CD4-positive, alpha-beta memory T cell (primary cell): ENCODE data around the gene HAS3. TPM values are rescaled to one million over a fixed set of nuclear protein-coding genes. Genes with fewer than 3 reads are reported as not detected.
A peak's percentile ranks its signal among the peaks of the same experiment; 100 is the strongest.

Experiments used
- CTCF ChIA-PET: fragments of 350-600 bp; sonication (Branson Sonifier 250); formaldehyde crosslinking; loops from one replicate; lab custom pipeline; 2021; ENCODE audit warnings: inconsistent platforms; ENCODE audit not compliant: partially characterized antibody; lab: Charles Lee
- POLR2A ChIA-PET: fragments of 350-600 bp; sonication (Branson Sonifier 250); formaldehyde crosslinking; loops from one replicate; lab custom pipeline; 2021; ENCODE audit not compliant: partially characterized antibody; lab: Charles Lee
- DNase-seq, 5 donors: peaks; one replicate each; pipeline versions ENCODE4 v3.0.0 to v3.0.0-alpha.2; 2020 to 2022; ENCODE audit warnings: mixed read lengths in 1 of 5
- H3K27ac ChIP-seq: one replicate; pipeline ENCODE4 v1.7.0; 2013; ENCODE audit warnings: low read depth, low read length
- H3K27me3 ChIP-seq: 2 replicates; pipeline ENCODE4 v1.7.0; 2013; ENCODE audit warnings: mild to moderate bottlenecking, low read length, moderate library complexity; ENCODE audit not compliant: insufficient read depth
- H3K36me3 ChIP-seq: 2 replicates; pipeline ENCODE4 v1.7.0; 2013; ENCODE audit warnings: mild to moderate bottlenecking, low read length, moderate library complexity; ENCODE audit not compliant: insufficient read depth
- H3K4me1 ChIP-seq: 2 replicates; pipeline ENCODE4 v1.7.0; 2013; ENCODE audit warnings: mild to moderate bottlenecking, low read length, moderate library complexity; ENCODE audit not compliant: insufficient read depth
- H3K4me3 ChIP-seq, 2 donors: one replicate each; pipeline ENCODE4 v1.7.0; 2013; ENCODE audit warnings: low read length in 2 of 2, mild to moderate bottlenecking in 1 of 2
- H3K9me3 ChIP-seq, 2 donors: one replicate each; pipeline ENCODE4 v1.7.0; 2013; ENCODE audit warnings: low read length in 2 of 2, control low read depth in 1 of 2; ENCODE audit not compliant: control insufficient read depth in 1 of 2
- H3K27ac Mint-ChIP-seq, 7 donors: one replicate each; pipeline ENCODE4 v1.8.0; 2020 to 2021; ENCODE audit warnings: mixed read lengths in 7 of 7, mild to moderate bottlenecking in 6 of 7, inconsistent platforms in 3 of 7, moderate library complexity in 3 of 7
- H3K27me3 Mint-ChIP-seq, 2 donors: one replicate each; pipeline ENCODE4 v1.8.0; 2020 to 2021; ENCODE audit warnings: mixed read lengths in 2 of 2
- H3K36me3 Mint-ChIP-seq, 2 donors: one replicate each; pipeline ENCODE4 v1.8.0; 2020 to 2021; ENCODE audit warnings: mixed read lengths in 2 of 2, inconsistent platforms in 1 of 2, mild to moderate bottlenecking in 1 of 2
- H3K4me1 Mint-ChIP-seq, 4 donors: one replicate each; pipeline ENCODE4 v1.8.0; 2020 to 2021; ENCODE audit warnings: mixed read lengths in 4 of 4, mild to moderate bottlenecking in 1 of 4
- H3K4me3 Mint-ChIP-seq, 8 donors: one replicate each; pipeline ENCODE4 v1.8.0; 2020 to 2021; ENCODE audit warnings: mixed read lengths in 8 of 8, mild to moderate bottlenecking in 7 of 8, moderate library complexity in 6 of 8, inconsistent platforms in 3 of 8
- H3K9me3 Mint-ChIP-seq, 8 donors: one replicate each; pipeline ENCODE4 v1.8.0; 2020 to 2021; ENCODE audit warnings: mixed read lengths in 8 of 8, mild to moderate bottlenecking in 5 of 8, inconsistent platforms in 3 of 8, moderate library complexity in 1 of 8
- intact Hi-C: fragments of 100-400 bp; cut with micrococcal nuclease; formaldehyde crosslinking; loops from one replicate; pipeline ENCODE4 v1.15.1; 2023
- polyA plus RNA-seq, 2 donors: library from polyadenylated mRNA; unstranded; fragments of 300-500 nt; fragmentation: Illumina TruSeq; gene quantifications; one replicate each; pipeline ENCODE4 v1.2.3, GENCODE V29; 2021
- total RNA-seq, 2 experiments: library from RNA; stranded (reverse); gene quantifications; one replicate each; pipeline ENCODE4 v1.2.3, GENCODE V29; 2021

HAS3 gene
- total and polyA plus RNA-seq, 4 experiments from 2014 or later, result 0.07 to 3.3 (median 2.7) TPM; not detected in 1

GRCh38 chr16:69064764-69065313 lies 40.6 kb upstream of the HAS3 start:
- no peak overlapping the region for H3K27ac Mint-ChIP-seq
- ChIA-PET CTCF (no interaction called here), POLR2A (no interaction called here)
- no peaks in the 10 kb centered on the region for H3K4me1 ChIP-seq
- H3K27ac ChIP-seq, result no peak overlapping the region
- H3K9me3 Mint-ChIP-seq, result no peaks in the 10 kb centered on the region
- H3K36me3 ChIP-seq, result no peaks in the 10 kb centered on the region
- H3K4me1 Mint-ChIP-seq, result no peaks in the 10 kb centered on the region
- DNase-seq, result no peak
- H3K27me3 ChIP-seq, result no peaks in the 10 kb centered on the region
- H3K9me3 ChIP-seq, result no peaks in the 10 kb centered on the region
- no peak overlapping the region for H3K4me3 ChIP-seq
- intact Hi-C loops, result no loop called here
- peaks cover 13 to 21% of the 10 kb centered on the region in 2 donors for H3K36me3 Mint-ChIP-seq
- H3K4me3 Mint-ChIP-seq, result no peak overlapping the region
- no peaks in the 10 kb centered on the region for H3K27me3 Mint-ChIP-seq

GRCh38 chr16:69069504-69069903 lies 35.9 kb upstream of the HAS3 start:
- no peak overlapping the region for H3K27ac ChIP-seq
- no peaks in the 10 kb centered on the region for H3K4me1 Mint-ChIP-seq
- no peaks in the 10 kb centered on the region for H3K27me3 Mint-ChIP-seq
- no peak overlapping the region for H3K4me3 ChIP-seq
- ChIA-PET CTCF (no interaction called here), POLR2A (no interaction called here)
- no peak overlapping the region for H3K4me3 Mint-ChIP-seq
- H3K27me3 ChIP-seq, result no peaks in the 10 kb centered on the region
- DNase-seq, result no peak
- H3K9me3 ChIP-seq, result no peaks in the 10 kb centered on the region
- no peaks in the 10 kb centered on the region for H3K4me1 ChIP-seq
- H3K36me3 Mint-ChIP-seq, result peaks cover 5 to 15% of the 10 kb centered on the region in 2 donors
- intact Hi-C loops, result no loop called here
- H3K36me3 ChIP-seq, result no peaks in the 10 kb centered on the region
- no peaks in the 10 kb centered on the region for H3K9me3 Mint-ChIP-seq
- H3K27ac Mint-ChIP-seq, result peak overlapping the region in 2 of 7 donors; percentile 12 to 69

DNA sequence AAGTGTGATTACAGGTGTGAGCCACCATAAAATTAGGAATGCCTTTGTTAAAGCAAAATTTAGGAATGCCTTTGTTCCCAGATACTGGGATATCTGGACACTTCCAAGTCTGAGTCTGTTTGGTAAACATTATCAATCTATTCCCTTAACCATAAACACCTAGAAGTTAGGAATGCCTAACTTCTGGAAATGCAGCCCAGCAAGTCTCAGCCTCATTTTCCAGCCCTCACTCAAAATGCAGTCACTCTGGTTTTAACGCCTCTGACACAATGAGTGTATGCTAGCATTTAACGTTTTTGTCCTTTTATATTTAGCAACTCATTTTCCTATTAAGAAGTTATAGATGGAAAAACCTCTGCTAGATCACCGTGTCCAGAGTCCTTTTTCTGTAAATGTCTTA lies 34.4 kb upstream of the HAS3 start:
- no peak for DNase-seq

DNA sequence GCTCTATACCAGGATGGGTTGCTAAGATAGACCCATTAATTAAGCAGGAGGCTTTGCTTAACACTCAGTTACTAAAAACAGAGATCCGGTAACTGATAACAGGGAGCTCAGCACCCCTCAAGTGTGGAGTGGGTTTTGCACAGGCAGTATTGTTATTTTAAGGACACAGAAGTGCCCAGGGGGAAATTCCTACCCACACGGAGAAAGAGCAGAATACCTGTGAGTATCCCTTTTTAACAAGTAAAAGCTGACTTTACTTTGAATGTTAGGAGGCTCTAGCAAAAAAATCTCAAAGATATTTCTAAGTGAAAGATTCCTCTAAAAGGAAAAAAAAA lies 32.8 kb upstream of the HAS3 start:
- H3K27ac Mint-ChIP-seq, result no peak overlapping the region
- H3K27me3 ChIP-seq, result no peaks in the 10 kb centered on the region
- no peaks in the 10 kb centered on the region for H3K36me3 ChIP-seq
- no peak overlapping the region for H3K27ac ChIP-seq
- POLR2A ChIA-PET, result no interaction called here
- intact Hi-C loops, result no loop called here
- H3K9me3 ChIP-seq, result no peaks in the 10 kb centered on the region
- no peaks in the 10 kb centered on the region for H3K4me1 ChIP-seq
- CTCF ChIA-PET, result interaction anchor here (1.2 kb wide), 1 partner anchor 40 kb away, joined by 3 read pairs; no protein-coding TSS in a partner anchor
- no peak for DNase-seq
- no peaks in the 10 kb centered on the region for H3K4me1 Mint-ChIP-seq
- no peak overlapping the region for H3K4me3 Mint-ChIP-seq
- H3K36me3 Mint-ChIP-seq, result peaks cover 0 to 7% of the 10 kb centered on the region in 2 donors
- no peaks in the 10 kb centered on the region for H3K9me3 Mint-ChIP-seq
- H3K4me3 ChIP-seq, result no peak overlapping the region
- H3K27me3 Mint-ChIP-seq, result no peaks in the 10 kb centered on the region

More for the DNA sequence above, 34.4 kb upstream of the HAS3 start:
- H3K36me3 Mint-ChIP-seq, result peaks cover 1 to 8% of the 10 kb centered on the region in 2 donors
- Histone ChIP-seq H3K27me3 (no peaks in the 10 kb centered on the region), H3K36me3 (no peaks in the 10 kb centered on the region), H3K4me3 (no peak overlapping the region), H3K4me1 (no peaks in the 10 kb centered on the region), H3K27ac (no peak overlapping the region), H3K9me3 (no peaks in the 10 kb centered on the region)
- intact Hi-C loops, result no loop called here
- H3K27me3 Mint-ChIP-seq, result no peaks in the 10 kb centered on the region
- CTCF ChIA-PET, result no interaction called here
- no peaks in the 10 kb centered on the region for H3K9me3 Mint-ChIP-seq
- POLR2A ChIA-PET, result no interaction called here
- no peak overlapping the region for H3K27ac Mint-ChIP-seq
- H3K4me3 Mint-ChIP-seq, result no peak overlapping the region
- no peaks in the 10 kb centered on the region for H3K4me1 Mint-ChIP-seq

GRCh38 chr16:69073181-69073702 lies 32.2 kb upstream of the HAS3 start:
- H3K4me3 ChIP-seq, result no peak overlapping the region
- ChIA-PET CTCF (no interaction called here), POLR2A (no interaction called here)
- Mint-ChIP-seq H3K9me3 (no peaks in the 10 kb centered on the region), H3K27ac (peak overlapping the region in 2 of 7 donors; percentile 41 to 60), H3K4me1 (no peaks in the 10 kb centered on the region), H3K36me3 (peaks cover 0 to 7% of the 10 kb centered on the region in 2 donors), H3K27me3 (no peaks in the 10 kb centered on the region), H3K4me3 (no peak overlapping the region)
- intact Hi-C loops, result no loop called here
- H3K27ac ChIP-seq, result no peak overlapping the region
- DNase-seq, result no peak
- H3K4me1 ChIP-seq, result no peaks in the 10 kb centered on the region
- H3K27me3 ChIP-seq, result no peaks in the 10 kb centered on the region
- H3K9me3 ChIP-seq, result no peaks in the 10 kb centered on the region
- H3K36me3 ChIP-seq, result no peaks in the 10 kb centered on the region

GRCh38 chr16:69077251-69077650 lies 28.2 kb upstream of the HAS3 start:
- no peaks in the 10 kb centered on the region for H3K4me1 ChIP-seq
- H3K36me3 ChIP-seq, result no peaks in the 10 kb centered on the region
- H3K4me1 Mint-ChIP-seq, result peaks cover 0 to 4% (median under 1%) of the 10 kb centered on the region in 4 donors
- no peak overlapping the region for H3K4me3 Mint-ChIP-seq
- CTCF ChIA-PET, result interaction anchor here (0.7 kb wide), 1 partner anchor 176 kb away, joined by 3 read pairs; no protein-coding TSS in a partner anchor
- no peak overlapping the region for H3K27ac Mint-ChIP-seq
- no peak overlapping the region for H3K27ac ChIP-seq
- H3K27me3 Mint-ChIP-seq, result no peaks in the 10 kb centered on the region
- no peak for DNase-seq
- no peaks in the 10 kb centered on the region for H3K9me3 ChIP-seq
- H3K36me3 Mint-ChIP-seq, result no peaks in the 10 kb centered on the region
- POLR2A ChIA-PET, result no interaction called here
- no peaks in the 10 kb centered on the region for H3K9me3 Mint-ChIP-seq
- H3K27me3 ChIP-seq, result no peaks in the 10 kb centered on the region
- intact Hi-C loops, result no loop called here
- H3K4me3 ChIP-seq, result no peak overlapping the region

DNA sequence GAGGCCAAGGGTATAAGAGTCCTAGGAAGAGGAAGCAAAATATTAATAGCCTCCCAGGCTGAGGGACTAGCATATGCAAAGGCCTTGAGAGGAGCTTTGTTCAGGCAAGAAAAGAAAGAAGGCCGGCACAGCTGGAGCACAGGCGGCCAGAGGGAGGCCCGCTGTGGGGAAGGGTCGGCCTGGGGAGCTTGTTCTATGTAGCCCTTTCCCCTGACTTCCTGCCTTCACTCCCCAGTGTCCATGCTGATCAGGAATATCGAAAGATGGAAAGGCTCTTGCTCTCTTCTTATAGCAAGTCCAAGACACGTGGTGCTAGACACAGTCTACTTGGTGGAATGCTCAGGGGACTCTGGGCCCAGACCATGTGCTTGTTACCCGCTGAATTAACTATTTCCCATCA lies 27.4 kb upstream of the HAS3 start:
- intact Hi-C loops, result no loop called here
- Histone ChIP-seq H3K9me3 (no peaks in the 10 kb centered on the region), H3K27me3 (no peaks in the 10 kb centered on the region), H3K27ac (no peak overlapping the region), H3K36me3 (no peaks in the 10 kb centered on the region), H3K4me3 (no peak overlapping the region), H3K4me1 (no peaks in the 10 kb centered on the region)
- no peak overlapping the region for H3K4me3 Mint-ChIP-seq
- ChIA-PET POLR2A (no interaction called here), CTCF (no interaction called here)
- H3K4me1 Mint-ChIP-seq, result peaks cover 0 to 4% (median under 1%) of the 10 kb centered on the region in 4 donors
- no peaks in the 10 kb centered on the region for H3K9me3 Mint-ChIP-seq
- no peak overlapping the region for H3K27ac Mint-ChIP-seq
- H3K27me3 Mint-ChIP-seq, result no peaks in the 10 kb centered on the region
- H3K36me3 Mint-ChIP-seq, result peaks cover 0 to 1% of the 10 kb centered on the region in 2 donors
- no peak for DNase-seq
